Small intestine (tissue), 7 donors: ENCODE data around the gene SPATA31E1. TPM values are rescaled to one million over a fixed set of nuclear protein-coding genes. Genes with fewer than 3 reads are reported as not detected.

ENCODE experiments used
- DNase-seq, 2 donors: peaks; one replicate each; pipeline versions ENCODE4 v3.0.0 to v3.0.0-alpha.2; 2013
- FAIRE-seq: peaks from 2 replicates; lab custom pipeline; 2012; peaks lifted over from hg19 to GRCh38; lab: Jason Lieb, UNC
- H3K27ac ChIP-seq, 3 donors: one replicate each; pipeline ENCODE4 v1.5.1; 2013; ENCODE audit warnings: low read length in 2 of 3, mild to moderate bottlenecking in 2 of 3, control low read depth in 1 of 3, inconsistent platforms in 1 of 3, low read depth in 1 of 3, moderate library complexity in 1 of 3
- H3K27me3 ChIP-seq, 3 donors: one replicate each; pipeline ENCODE4 v1.6.1; 2013; ENCODE audit warnings: low read length in 3 of 3, inconsistent platforms in 1 of 3; ENCODE audit not compliant: control insufficient read depth in 3 of 3, insufficient read depth in 3 of 3
- H3K36me3 ChIP-seq, 3 donors: one replicate each; pipeline ENCODE4 v1.6.1; 2013; ENCODE audit warnings: low read length in 3 of 3, inconsistent platforms in 1 of 3, low read depth in 1 of 3, mild to moderate bottlenecking in 1 of 3, moderate library complexity in 1 of 3; ENCODE audit not compliant: control insufficient read depth in 3 of 3, insufficient read depth in 2 of 3
- H3K4me1 ChIP-seq, 3 donors: one replicate each; pipeline ENCODE4 v1.6.1; 2013; ENCODE audit warnings: low read length in 2 of 3, inconsistent platforms in 1 of 3, low read depth in 1 of 3, mild to moderate bottlenecking in 1 of 3, moderate library complexity in 1 of 3; ENCODE audit not compliant: control insufficient read depth in 3 of 3, insufficient read depth in 2 of 3
- H3K4me3 ChIP-seq, 3 donors: one replicate each; pipeline ENCODE4 v1.5.1; 2013; ENCODE audit warnings: low read length in 3 of 3, control low read depth in 1 of 3, inconsistent platforms in 1 of 3, low read depth in 1 of 3, mild to moderate bottlenecking in 1 of 3, moderate library complexity in 1 of 3
- H3K9me3 ChIP-seq, 2 donors: one replicate each; pipeline ENCODE4 v1.6.1; 2013; ENCODE audit warnings: low read depth in 1 of 2, low read length in 1 of 2; ENCODE audit not compliant: control insufficient read depth in 2 of 2, insufficient read depth in 1 of 2
- WGBS, 3 donors: extraction: QIAGEN DNeasy Blood & Tissue Kit; methylation state at CpG; one replicate each; pipeline ENCODE4 v1.1.7; 2013; 5-methylcytosine and 5-hydroxymethylcytosine counted together
- polyA plus RNA-seq, 4 donors: library from polyadenylated mRNA; stranded (reverse) in 3 of 4; unstranded in 1 of 4; fragments of 200-250 nt in 3 of 4; fragments of 120-200 nt in 1 of 4; gene quantifications; one replicate each; pipeline versions ENCODE4 v1.2.1 to v1.2.3, GENCODE V29; 2013
- donor health status: healthy with polysubstance abuse.
- donor health status: control.
- donor health status: control.
- donor health status: Bipolar disorder and iron deficiency.
- donor health status: healthy.

The SPATA31E1 gene
- polyA plus RNA-seq, 4 donors, result 0.74 TPM; not detected in 3

GRCh38 chr9:87884578-87885459, 2.1 kb downstream of the SPATA31E1 start:
- no peaks in the 10 kb centered on the region for H3K9me3 ChIP-seq
- no peaks in the 10 kb centered on the region for H3K27me3 ChIP-seq
- H3K27ac ChIP-seq, result no peak overlapping the region
- FAIRE-seq, result no peak
- WGBS, 3 donors, result 85 to 96% (median 88%) methylated on average over 17 of the region's 17 CpGs
- no peak overlapping the region for H3K4me3 ChIP-seq
- H3K36me3 ChIP-seq, result no peaks in the 10 kb centered on the region
- DNase-seq, result no peak
- peaks cover 0 to 23% (median 2%) of the 10 kb centered on the region in 3 donors for H3K4me1 ChIP-seq

- no peak for FAIRE-seq
- 85 to 92% (median 90%) methylated on average over 13 of the region's 13 CpGs for WGBS, 3 donors
- no peak for DNase-seq
- Histone ChIP-seq H3K27ac (no peak overlapping the region), H3K36me3 (no peaks in the 10 kb centered on the region), H3K4me3 (no peak overlapping the region), H3K27me3 (no peaks in the 10 kb centered on the region), H3K4me1 (peaks cover 0 to 23% (median 2%) of the 10 kb centered on the region in 3 donors), H3K9me3 (no peaks in the 10 kb centered on the region)
Measured at GRCh38 chr9:87885484-87886189, 3.0 kb downstream of the SPATA31E1 start.

DNA sequence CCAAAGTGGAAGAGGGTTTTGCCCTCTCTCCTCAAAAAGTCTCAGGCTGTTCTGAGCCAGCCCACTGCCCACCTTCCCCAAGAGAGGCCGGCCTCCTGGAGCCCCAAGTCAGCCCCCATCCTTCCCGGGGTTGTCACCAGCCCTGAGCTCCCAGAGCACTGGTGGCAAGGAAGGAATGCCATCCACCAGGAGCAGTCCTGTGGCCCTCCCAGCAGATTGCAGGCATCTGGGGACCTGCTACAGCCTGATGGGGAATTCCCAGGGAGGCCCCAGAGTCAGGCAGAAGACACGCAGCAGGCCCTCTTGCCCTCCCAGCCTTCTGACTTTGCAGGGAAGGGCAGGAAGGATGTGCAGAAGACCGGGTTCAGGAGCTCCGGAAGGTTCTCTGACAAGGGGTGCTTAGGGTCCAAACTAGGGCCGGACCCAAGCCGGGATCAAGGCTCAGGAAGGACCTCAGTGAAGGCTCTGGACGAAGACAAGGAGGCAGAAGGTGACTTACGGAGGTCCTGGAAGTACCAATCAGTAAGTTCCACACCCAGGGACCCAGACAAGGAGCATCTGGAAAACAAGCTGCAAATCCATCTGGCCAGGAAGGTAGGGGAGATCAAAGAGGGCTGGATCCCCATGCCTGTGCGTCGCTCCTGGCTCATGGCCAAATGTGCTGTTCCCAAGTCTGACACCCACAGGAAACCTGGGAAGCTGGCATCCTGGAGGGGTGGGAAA, 3.7 kb downstream of the SPATA31E1 start:
- Histone ChIP-seq H3K27me3 (no peaks in the 10 kb centered on the region), H3K4me3 (no peak overlapping the region), H3K9me3 (no peaks in the 10 kb centered on the region), H3K4me1 (peaks cover 0 to 23% (median 2%) of the 10 kb centered on the region in 3 donors), H3K36me3 (no peaks in the 10 kb centered on the region), H3K27ac (no peak overlapping the region)
- WGBS, 3 donors, result 73 to 77% (median 75%) methylated on average over 11 of the region's 11 CpGs
- FAIRE-seq, result no peak
- no peak for DNase-seq

DNA sequence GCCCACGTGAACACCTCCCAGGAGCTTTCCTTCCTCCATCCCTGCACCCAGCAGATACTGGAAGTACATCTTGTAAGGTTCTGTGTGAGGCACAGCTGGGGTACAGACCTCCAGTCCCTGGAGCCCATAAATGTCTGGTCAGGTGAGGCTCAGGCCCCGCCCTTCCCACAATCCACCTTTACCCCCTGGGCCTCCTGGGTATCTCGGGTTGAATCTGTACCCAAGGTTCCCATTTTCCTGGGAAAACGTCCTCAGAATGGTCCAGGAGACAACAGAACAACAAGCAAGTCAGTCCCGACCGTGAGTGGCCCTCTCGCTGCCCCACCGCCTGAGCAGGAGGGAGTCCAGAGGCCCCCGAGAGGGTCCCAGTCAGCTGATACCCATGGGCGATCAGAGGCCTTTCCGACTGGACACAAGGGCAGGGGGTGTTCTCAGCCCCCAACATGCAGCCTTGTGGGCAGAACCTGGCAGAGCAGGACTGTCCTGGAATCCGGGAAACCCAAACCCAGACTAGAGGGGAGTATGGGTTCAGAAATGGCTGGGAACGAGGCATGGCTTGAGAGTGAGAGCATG, 4.3 kb downstream of the SPATA31E1 start:
- WGBS, 3 donors, result 68 to 76% (median 71%) methylated on average over 13 of the region's 13 CpGs
- DNase-seq, result peak; percentile 12 to 58
- no peak overlapping the region for H3K4me3 ChIP-seq
- no peaks in the 10 kb centered on the region for H3K36me3 ChIP-seq
- FAIRE-seq, result no peak
- no peak overlapping the region for H3K27ac ChIP-seq
- H3K4me1 ChIP-seq, result peaks cover 0 to 23% (median 2%) of the 10 kb centered on the region in 3 donors
- no peaks in the 10 kb centered on the region for H3K27me3 ChIP-seq
- H3K9me3 ChIP-seq, result no peaks in the 10 kb centered on the region

GRCh38 chr9:87887661-87888480, 5.2 kb downstream of the SPATA31E1 start:
- H3K4me3 ChIP-seq, result no peak overlapping the region
- no peaks in the 10 kb centered on the region for H3K9me3 ChIP-seq
- H3K27me3 ChIP-seq, result no peaks in the 10 kb centered on the region
- WGBS, 3 donors, result 83 to 89% (median 87%) methylated on average over 13 of the region's 13 CpGs
- DNase-seq (peak in 1 of 2 donors; percentile 65), FAIRE-seq (no peak)
- no peak overlapping the region for H3K27ac ChIP-seq
- H3K4me1 ChIP-seq, result peaks cover 0 to 23% (median 2%) of the 10 kb centered on the region in 3 donors
- no peaks in the 10 kb centered on the region for H3K36me3 ChIP-seq

DNA sequence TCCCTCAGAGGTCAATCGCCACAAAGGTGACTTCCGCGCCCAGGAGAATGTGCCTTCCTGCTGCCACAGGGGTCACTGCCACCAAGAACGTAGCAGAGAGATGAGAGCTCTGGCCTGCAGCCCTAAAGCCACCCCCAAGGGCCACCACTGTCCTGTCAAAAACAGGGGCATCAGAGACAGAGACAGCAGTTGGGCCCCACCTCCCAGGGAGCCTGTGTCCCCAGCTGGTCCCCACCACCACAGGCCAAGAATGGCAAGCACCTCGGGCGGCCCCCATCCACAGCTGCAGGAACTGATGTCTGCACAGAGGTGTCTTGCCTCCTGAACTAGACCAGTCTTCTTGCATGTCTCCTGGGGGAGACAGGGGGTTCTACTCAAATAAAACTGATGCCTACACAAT, 5.8 kb downstream of the SPATA31E1 start:
- H3K9me3 ChIP-seq, result no peaks in the 10 kb centered on the region
- H3K36me3 ChIP-seq, result no peaks in the 10 kb centered on the region
- DNase-seq (no peak), FAIRE-seq (no peak)
- H3K4me1 ChIP-seq, result peaks cover 0 to 23% (median 2%) of the 10 kb centered on the region in 3 donors
- 65 to 76% (median 72%) methylated on average over 6 of the region's 6 CpGs for WGBS, 3 donors
- no peaks in the 10 kb centered on the region for H3K27me3 ChIP-seq
- no peak overlapping the region for H3K27ac ChIP-seq
- no peak overlapping the region for H3K4me3 ChIP-seq

DNA sequence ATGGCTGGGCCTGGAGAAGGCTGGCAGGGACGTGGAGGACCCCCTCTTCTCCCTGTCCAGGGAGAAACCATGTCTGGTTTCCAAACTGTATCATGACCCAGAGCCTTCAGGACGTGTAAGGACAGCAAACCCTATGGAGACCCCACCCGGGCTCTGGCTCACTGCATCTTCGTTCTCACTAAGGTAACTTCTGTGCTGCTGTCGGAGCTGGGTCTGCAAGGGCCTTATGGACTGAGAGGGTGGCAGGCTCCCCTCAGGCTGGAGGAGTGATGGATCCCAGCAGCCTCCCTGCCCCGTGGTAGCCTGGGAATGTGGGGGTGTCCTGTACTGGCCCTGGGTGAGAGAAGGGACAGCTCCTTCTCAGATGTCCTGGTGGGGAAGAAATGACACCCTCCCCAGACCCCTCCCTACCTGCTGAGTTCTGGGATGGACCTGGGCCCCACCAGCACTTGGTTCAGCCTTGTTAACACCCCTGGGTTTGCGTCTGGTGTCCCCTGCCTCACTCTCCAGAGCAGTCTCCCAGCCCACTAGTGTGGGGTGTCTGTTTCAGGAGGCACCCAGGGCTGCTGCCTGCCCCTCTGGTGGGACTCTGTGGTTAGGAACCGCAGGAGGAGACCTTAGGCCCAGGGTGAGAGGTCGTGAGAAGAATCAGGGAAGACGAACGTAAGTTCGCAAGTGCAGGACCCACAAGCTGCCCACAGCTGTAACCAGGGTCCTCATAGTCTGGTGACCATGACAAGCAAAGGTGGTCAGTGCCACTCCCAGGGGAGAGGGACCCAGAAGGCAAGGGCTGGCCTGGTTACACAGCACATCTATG, 6.6 kb downstream of the SPATA31E1 start:
- no peak for DNase-seq
- Histone ChIP-seq H3K9me3 (no peaks in the 10 kb centered on the region), H3K27me3 (no peaks in the 10 kb centered on the region), H3K4me3 (no peak overlapping the region), H3K36me3 (no peaks in the 10 kb centered on the region), H3K4me1 (peaks cover 0 to 23% (median 2%) of the 10 kb centered on the region in 3 donors), H3K27ac (no peak overlapping the region)
- FAIRE-seq, result no peak
- 86 to 89% (median 88%) methylated on average over 12 of the region's 12 CpGs for WGBS, 3 donors
